Lung (tissue), 12 donors: ENCODE data around the gene NFATC2. TPM values are rescaled to one million over a fixed set of nuclear protein-coding genes. Genes with fewer than 3 reads are reported as not detected.

Experiments
- ATAC-seq: fragments of 200-7000 bp; cut with Tn5 transposase; one replicate; pipeline ENCODE4 v1.9.1; 2020; ENCODE audit warnings: moderate number of reproducible peaks; ENCODE audit not compliant: insufficient read depth, low FRiP score
- DNase-seq, 3 donors: peaks; one replicate each; pipeline ENCODE4 v3.0.0-alpha.2; 2013 to 2017
- H3K27ac ChIP-seq, 2 donors: one replicate each; pipeline ENCODE4 v1.5.1; 2013; ENCODE audit warnings: mild to moderate bottlenecking in 2 of 2, moderate library complexity in 2 of 2, control low read depth in 1 of 2, inconsistent platforms in 1 of 2, low read depth in 1 of 2, low read length in 1 of 2
- H3K27me3 ChIP-seq, 3 donors: one replicate each; pipeline ENCODE4 v1.5.1; 2013; ENCODE audit warnings: low read length in 2 of 3; ENCODE audit not compliant: control insufficient read depth in 3 of 3, insufficient read depth in 3 of 3
- H3K36me3 ChIP-seq, 4 donors: one replicate each; pipeline ENCODE4 v1.5.1; 2013; ENCODE audit warnings: low read length in 4 of 4, mild to moderate bottlenecking in 1 of 4, moderate library complexity in 1 of 4; ENCODE audit not compliant: control insufficient read depth in 4 of 4, insufficient read depth in 4 of 4
- H3K4me1 ChIP-seq, 5 donors: one replicate each; pipeline ENCODE4 v1.5.1; 2013; ENCODE audit warnings: low read length in 5 of 5, mild to moderate bottlenecking in 2 of 5, moderate library complexity in 1 of 5; ENCODE audit not compliant: control insufficient read depth in 5 of 5, insufficient read depth in 5 of 5
- H3K4me3 ChIP-seq: one replicate; pipeline ENCODE4 v1.5.1; 2013; ENCODE audit warnings: mild to moderate bottlenecking, control low read depth, moderate library complexity
- H3K9ac ChIP-seq, 2 donors: one replicate each; pipeline ENCODE4 v1.5.1; 2013; ENCODE audit warnings: low read length in 2 of 2, control low read depth in 1 of 2; ENCODE audit not compliant: insufficient read depth in 1 of 2
- H3K9me3 ChIP-seq, 4 donors: one replicate each; pipeline ENCODE4 v1.5.1; 2013; ENCODE audit warnings: low read length in 3 of 4, mild to moderate bottlenecking in 1 of 4, moderate library complexity in 1 of 4; ENCODE audit not compliant: control insufficient read depth in 4 of 4, insufficient read depth in 3 of 4
- WGBS, 2 donors: extraction: QIAGEN DNeasy Blood & Tissue Kit; methylation state at CpG; one replicate each; pipeline ENCODE4 v1.1.7; 2013; 5-methylcytosine and 5-hydroxymethylcytosine counted together
- polyA plus RNA-seq, 2 donors: library from polyadenylated mRNA; stranded (reverse); fragments of 200-250 nt; gene quantifications; one replicate each; pipeline ENCODE4 v1.2.1, GENCODE V29; 2013
- total RNA-seq, 2 donors: library from RNA; depleted of rRNA in 1 of 2; stranded (reverse); fragments of >200 nt in 1 of 2; gene quantifications; one replicate each; pipeline ENCODE4 v1.2.1, GENCODE V29; 2014 to 2021
- TF ChIP-seq, protein P1 (sequence below): IDR thresholded peaks from 2 replicates; pipeline ENCODE4 v1.5.1; 2012; ENCODE audit warnings: mild to moderate bottlenecking; ENCODE audit errors: control extremely low read depth, extremely low read depth
- donor health status: control.
- donor health status: control.
- donor health status: Bipolar disorder and iron deficiency.
- donor health status: healthy.
- donor health status: DM: yes; HTN: yes; CAD: no.

NFATC2 gene
- total and polyA plus RNA-seq, 4 donors = 1.3 to 8.7 (median 4.7) TPM

DNA sequence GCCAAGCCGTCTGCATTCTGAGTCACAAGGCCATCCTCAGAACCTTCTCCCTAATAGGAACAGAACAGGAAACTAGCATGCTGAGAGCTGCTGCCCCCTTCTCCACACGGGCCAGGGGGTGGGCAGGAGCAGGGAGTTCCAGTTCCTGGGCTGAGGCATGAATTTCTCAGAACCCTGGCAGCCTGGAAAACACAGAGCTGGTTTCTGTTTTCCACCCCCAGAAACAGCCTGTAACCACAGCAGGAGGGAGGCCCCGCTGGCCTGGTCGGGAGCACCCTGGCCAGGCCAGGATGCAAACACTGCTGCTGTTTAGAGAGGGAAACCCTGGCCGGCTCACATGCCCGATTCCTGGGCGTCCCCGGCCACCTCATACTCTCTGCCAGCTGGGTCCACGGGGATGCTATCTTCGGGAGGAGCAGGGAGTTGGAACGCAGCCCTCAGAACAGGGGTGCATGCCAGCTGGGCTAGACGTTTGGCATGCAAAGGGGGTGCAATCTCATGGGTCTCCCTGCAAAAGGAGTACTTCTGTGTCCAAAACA, 130.1 kb downstream of the NFATC2 start:
- 41 to 46% methylated on average over 12 of the region's 12 CpGs for WGBS, 2 donors
- Histone ChIP-seq H3K27ac (no peak overlapping the region), H3K36me3 (peaks cover 0 to 6% (median 0%) of the 10 kb centered on the region in 4 donors), H3K9me3 (peaks cover 0 to 3% (median 0%) of the 10 kb centered on the region in 4 donors), H3K27me3 (no peaks in the 10 kb centered on the region), H3K4me3 (no peak overlapping the region), H3K4me1 (peaks cover 0 to 17% (median 8%) of the 10 kb centered on the region in 5 donors), H3K9ac (no peak overlapping the region)
- ATAC-seq = no peak
- DNase-seq = peak; percentile 55 to 64 (median 63)
- TF ChIP-seq, protein P1, sequence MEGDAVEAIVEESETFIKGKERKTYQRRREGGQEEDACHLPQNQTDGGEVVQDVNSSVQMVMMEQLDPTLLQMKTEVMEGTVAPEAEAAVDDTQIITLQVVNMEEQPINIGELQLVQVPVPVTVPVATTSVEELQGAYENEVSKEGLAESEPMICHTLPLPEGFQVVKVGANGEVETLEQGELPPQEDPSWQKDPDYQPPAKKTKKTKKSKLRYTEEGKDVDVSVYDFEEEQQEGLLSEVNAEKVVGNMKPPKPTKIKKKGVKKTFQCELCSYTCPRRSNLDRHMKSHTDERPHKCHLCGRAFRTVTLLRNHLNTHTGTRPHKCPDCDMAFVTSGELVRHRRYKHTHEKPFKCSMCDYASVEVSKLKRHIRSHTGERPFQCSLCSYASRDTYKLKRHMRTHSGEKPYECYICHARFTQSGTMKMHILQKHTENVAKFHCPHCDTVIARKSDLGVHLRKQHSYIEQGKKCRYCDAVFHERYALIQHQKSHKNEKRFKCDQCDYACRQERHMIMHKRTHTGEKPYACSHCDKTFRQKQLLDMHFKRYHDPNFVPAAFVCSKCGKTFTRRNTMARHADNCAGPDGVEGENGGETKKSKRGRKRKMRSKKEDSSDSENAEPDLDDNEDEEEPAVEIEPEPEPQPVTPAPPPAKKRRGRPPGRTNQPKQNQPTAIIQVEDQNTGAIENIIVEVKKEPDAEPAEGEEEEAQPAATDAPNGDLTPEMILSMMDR = no peak

DNA sequence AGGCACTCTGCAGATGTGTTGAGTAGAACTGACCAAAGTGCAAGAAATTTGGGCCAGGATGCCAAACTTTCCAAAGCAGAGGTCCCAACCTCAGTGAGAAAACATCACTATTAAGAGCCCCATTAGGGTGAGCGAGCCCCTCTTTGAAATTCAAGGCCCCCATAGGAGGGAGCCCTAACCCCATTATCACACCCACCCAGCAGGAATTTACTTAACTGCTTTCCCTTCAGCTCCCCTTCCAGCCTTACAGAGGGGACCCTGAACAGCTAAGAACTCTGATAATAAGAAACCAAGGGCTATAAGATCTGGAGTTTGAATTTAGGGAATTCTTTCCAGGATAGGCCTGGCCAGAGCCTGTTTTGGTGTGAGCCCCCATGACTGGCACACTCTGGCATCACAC, 130.6 kb downstream of the NFATC2 start:
- no peak overlapping the region for H3K9ac ChIP-seq
- WGBS, 2 donors = 93 to 100% methylated on average over 1 of the region's 1 CpG
- DNase-seq (peak; percentile 46 to 73 (median 69)), ATAC-seq (no peak)
- H3K27ac ChIP-seq = no peak overlapping the region
- no peak overlapping the region for H3K4me3 ChIP-seq
- no peaks in the 10 kb centered on the region for H3K27me3 ChIP-seq
- H3K36me3 ChIP-seq = peaks cover 0 to 6% (median 0%) of the 10 kb centered on the region in 4 donors
- TF ChIP-seq, protein P1 = no peak
- peaks cover 0 to 13% (median 5%) of the 10 kb centered on the region in 5 donors for H3K4me1 ChIP-seq
- peaks cover 0 to 3% (median 0%) of the 10 kb centered on the region in 4 donors for H3K9me3 ChIP-seq

DNA sequence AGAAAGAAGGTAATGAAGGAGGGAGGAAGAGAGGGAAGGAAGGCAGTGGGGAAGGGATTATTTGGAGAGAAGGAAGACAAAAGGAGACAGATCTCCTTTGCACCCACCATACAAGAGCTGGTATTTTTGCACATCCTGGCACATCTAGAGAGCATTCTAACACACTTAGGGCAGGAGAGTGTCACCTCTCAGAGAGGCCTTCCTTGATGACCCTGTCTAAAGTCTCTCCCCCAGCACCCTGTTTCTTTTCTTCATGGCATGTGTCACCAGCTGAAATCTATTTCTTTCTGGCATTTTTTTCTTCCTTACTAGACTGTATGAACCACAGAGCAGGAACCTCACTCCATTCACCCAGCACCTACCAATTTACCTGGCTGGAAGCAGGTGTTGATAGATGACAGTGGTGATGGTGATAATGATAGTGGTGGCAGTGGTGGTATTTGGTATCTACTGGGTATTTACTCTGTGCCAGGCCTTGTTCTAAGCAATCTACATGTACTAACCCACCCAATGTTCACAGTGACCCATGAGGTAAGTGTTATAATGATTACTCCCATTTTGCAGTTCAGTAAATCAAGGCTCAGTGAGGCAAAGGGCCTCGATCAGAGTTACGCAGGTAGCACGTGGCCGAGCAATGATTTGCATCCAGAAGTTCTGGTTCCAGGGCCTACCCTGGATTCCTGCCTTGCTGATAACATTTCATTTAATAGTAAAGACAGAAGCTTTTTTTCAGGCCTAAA, 131.8 kb downstream of the NFATC2 start:
- 97 to 98% methylated on average over 4 of the region's 4 CpGs for WGBS, 2 donors
- H3K27ac ChIP-seq = no peak overlapping the region
- peaks cover 0 to 13% (median 4%) of the 10 kb centered on the region in 5 donors for H3K4me1 ChIP-seq
- peaks cover 0 to 6% (median 0%) of the 10 kb centered on the region in 4 donors for H3K36me3 ChIP-seq
- no peak overlapping the region for H3K4me3 ChIP-seq
- H3K27me3 ChIP-seq = no peaks in the 10 kb centered on the region
- no peak overlapping the region for H3K9ac ChIP-seq
- TF ChIP-seq, protein P1 = no peak
- peaks cover 0 to 3% (median 0%) of the 10 kb centered on the region in 4 donors for H3K9me3 ChIP-seq
- no peak for ATAC-seq
- no peak for DNase-seq
